RWPE2 (cell line): ENCODE data around the gene EPB41L5.

Experiments used
- ATAC-seq: fragments of 200-7000 bp; cut with Tn5 transposase; 3 replicates; pipeline ENCODE4 v1.9.1; 2021; ENCODE audit warnings: low read depth
- DNase-seq: peaks from one replicate; pipeline ENCODE4 v3.0.0-alpha.2; 2020; ENCODE audit warnings: low spot score
- H3K27ac ChIP-seq: fragments of 450-650 bp; 2 replicates; pipeline ENCODE4 v1.5.1; 2017; ENCODE audit warnings: mild to moderate bottlenecking; ENCODE audit not compliant: poor library complexity, severe bottlenecking
- H3K27me3 ChIP-seq: fragments of 250-450 bp; sonication (Bioruptor Pico); 2 replicates; pipeline ENCODE4 v1.5.1; 2021; ENCODE audit warnings: mild to moderate bottlenecking, moderate library complexity; ENCODE audit not compliant: insufficient read depth, poor library complexity, severe bottlenecking
- H3K36me3 ChIP-seq: fragments of 250-450 bp; sonication (Bioruptor Pico); 2 replicates; pipeline ENCODE4 v1.5.1; 2020; ENCODE audit warnings: low read depth, mild to moderate bottlenecking, moderate library complexity
- H3K4me1 ChIP-seq: fragments of 250-450 bp; sonication (Bioruptor Pico); 2 replicates; pipeline ENCODE4 v1.5.1; 2021; ENCODE audit warnings: mild to moderate bottlenecking, moderate library complexity; ENCODE audit not compliant: insufficient read depth, poor library complexity, severe bottlenecking
- H3K4me3 ChIP-seq: fragments of 250-450 bp; sonication (Bioruptor Pico); 2 replicates; pipeline ENCODE4 v1.5.1; 2021; ENCODE audit warnings: mild to moderate bottlenecking, moderate library complexity; ENCODE audit not compliant: severe bottlenecking
- H3K9me3 ChIP-seq: fragments of 250-450 bp; sonication (Bioruptor Pico); 2 replicates; pipeline ENCODE4 v1.5.1; 2021; ENCODE audit warnings: mild to moderate bottlenecking, moderate library complexity; ENCODE audit not compliant: severe bottlenecking
- CTCF ChIP-seq: fragments of 450-650 bp; IDR thresholded peaks from one replicate; pipeline ENCODE4 v1.5.1; 2017; ENCODE audit warnings: mild to moderate bottlenecking, moderate library complexity; ENCODE audit not compliant: poor library complexity, severe bottlenecking

Gene EPB41L5

GRCh38 chr2:120013597-120014223 is 833 bp downstream of the EPB41L5 start:
- ATAC-seq (peak; percentile 7), DNase-seq (no peak)
- Histone ChIP-seq H3K9me3 (no peaks in the 10 kb centered on the region), H3K27me3 (no peaks in the 10 kb centered on the region), H3K4me1 (peaks cover 20% of the 10 kb centered on the region), H3K36me3 (no peaks in the 10 kb centered on the region), H3K27ac (peak overlapping the region; percentile 18), H3K4me3 (peak overlapping the region; percentile 90)
- TF ChIP-seq CTCF, result no peak

- Histone ChIP-seq H3K27me3 (no peaks in the 10 kb centered on the region), H3K9me3 (no peaks in the 10 kb centered on the region), H3K4me3 (peak overlapping the region; percentile 90), H3K36me3 (no peaks in the 10 kb centered on the region), H3K27ac (no peak overlapping the region), H3K4me1 (peaks cover 20% of the 10 kb centered on the region)
- DNase-seq (no peak), ATAC-seq (no peak)
- no peak for TF ChIP-seq CTCF
Observed at GRCh38 chr2:120014226-120014980, 1.5 kb downstream of the EPB41L5 start.

- H3K4me3 ChIP-seq, result no peak overlapping the region
- H3K27ac ChIP-seq, result no peak overlapping the region
- H3K27me3 ChIP-seq, result no peaks in the 10 kb centered on the region
- TF ChIP-seq CTCF, result no peak
- no peaks in the 10 kb centered on the region; the same call in 1 of the 2 replicates for H3K36me3 ChIP-seq
- DNase-seq (no peak), ATAC-seq (no peak)
- H3K9me3 ChIP-seq, result no peaks in the 10 kb centered on the region
- H3K4me1 ChIP-seq, result peaks cover 20% of the 10 kb centered on the region
Observed at GRCh38 chr2:120016800-120017199, 3.9 kb downstream of the EPB41L5 start.

GRCh38 chr2:120017201-120017600 is 4.3 kb downstream of the EPB41L5 start:
- DNase-seq, result no peak

More at GRCh38 chr2:120017201-120017600, 4.3 kb downstream of the EPB41L5 start:
- Histone ChIP-seq H3K27ac (no peak overlapping the region), H3K9me3 (no peaks in the 10 kb centered on the region), H3K36me3 (no peaks in the 10 kb centered on the region; the same call in 1 of the 2 replicates), H3K4me3 (no peak overlapping the region), H3K4me1 (peaks cover 19% of the 10 kb centered on the region), H3K27me3 (no peaks in the 10 kb centered on the region)
- no peak for ATAC-seq
- TF ChIP-seq CTCF, result no peak
